C1 segment of cervical spinal cord (tissue), 14 donors: ENCODE measurements around the gene PLEKHA6.

ENCODE experiments used
- DNase-seq, 14 donors: peaks; one replicate each; lab custom pipeline; 2025; lab: John Stamatoyannopoulos, UW

The PLEKHA6 gene, protein sequence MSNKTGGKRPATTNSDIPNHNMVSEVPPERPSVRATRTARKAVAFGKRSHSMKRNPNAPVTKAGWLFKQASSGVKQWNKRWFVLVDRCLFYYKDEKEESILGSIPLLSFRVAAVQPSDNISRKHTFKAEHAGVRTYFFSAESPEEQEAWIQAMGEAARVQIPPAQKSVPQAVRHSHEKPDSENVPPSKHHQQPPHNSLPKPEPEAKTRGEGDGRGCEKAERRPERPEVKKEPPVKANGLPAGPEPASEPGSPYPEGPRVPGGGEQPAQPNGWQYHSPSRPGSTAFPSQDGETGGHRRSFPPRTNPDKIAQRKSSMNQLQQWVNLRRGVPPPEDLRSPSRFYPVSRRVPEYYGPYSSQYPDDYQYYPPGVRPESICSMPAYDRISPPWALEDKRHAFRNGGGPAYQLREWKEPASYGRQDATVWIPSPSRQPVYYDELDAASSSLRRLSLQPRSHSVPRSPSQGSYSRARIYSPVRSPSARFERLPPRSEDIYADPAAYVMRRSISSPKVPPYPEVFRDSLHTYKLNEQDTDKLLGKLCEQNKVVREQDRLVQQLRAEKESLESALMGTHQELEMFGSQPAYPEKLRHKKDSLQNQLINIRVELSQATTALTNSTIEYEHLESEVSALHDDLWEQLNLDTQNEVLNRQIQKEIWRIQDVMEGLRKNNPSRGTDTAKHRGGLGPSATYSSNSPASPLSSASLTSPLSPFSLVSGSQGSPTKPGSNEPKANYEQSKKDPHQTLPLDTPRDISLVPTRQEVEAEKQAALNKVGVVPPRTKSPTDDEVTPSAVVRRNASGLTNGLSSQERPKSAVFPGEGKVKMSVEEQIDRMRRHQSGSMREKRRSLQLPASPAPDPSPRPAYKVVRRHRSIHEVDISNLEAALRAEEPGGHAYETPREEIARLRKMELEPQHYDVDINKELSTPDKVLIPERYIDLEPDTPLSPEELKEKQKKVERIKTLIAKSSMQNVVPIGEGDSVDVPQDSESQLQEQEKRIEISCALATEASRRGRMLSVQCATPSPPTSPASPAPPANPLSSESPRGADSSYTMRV

DNA sequence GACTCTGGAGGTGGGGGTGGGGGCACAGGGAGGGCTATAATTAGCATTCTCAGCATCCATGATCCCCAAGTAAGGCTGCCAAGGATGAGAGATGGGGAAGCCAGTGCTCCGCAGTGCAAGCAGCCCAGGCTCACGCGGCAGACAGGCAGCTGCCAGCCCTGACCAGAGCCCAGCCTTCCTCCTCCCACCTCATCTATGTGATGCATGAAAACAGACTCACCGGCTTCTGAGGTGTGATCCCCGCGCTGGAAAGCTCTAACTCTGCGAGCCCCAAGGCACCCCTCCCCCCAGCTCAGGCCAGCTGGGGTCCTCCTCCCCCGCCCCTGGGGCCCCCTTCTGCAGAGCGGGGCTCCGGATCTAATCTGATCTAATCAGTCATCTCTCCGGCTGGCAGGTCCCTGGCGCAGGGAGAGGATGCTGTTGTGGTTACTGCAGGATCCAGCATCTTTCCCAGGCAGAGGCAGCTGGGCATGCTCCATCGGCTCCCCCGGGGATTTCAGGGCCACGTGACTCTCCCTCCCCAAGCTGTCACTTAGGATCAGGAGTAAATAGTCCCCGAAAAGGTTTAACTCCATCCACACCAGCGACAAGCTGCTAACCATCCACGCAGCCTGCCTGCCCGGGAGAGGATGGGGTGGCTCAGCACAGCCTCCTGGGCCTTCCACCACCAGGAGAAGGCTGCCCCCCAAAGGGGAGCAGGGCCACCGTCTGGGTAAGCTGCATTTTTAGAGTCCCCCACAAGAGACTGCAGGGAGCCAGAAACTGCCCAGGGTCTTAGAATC is at the start of gene PLEKHA6:
Gene PLEKHA6, minus strand, starts transcription at position 456 of the 782 bp plus-strand sequence. CDS start 86,202 bp downstream, outside the sequence.
- DNase-seq = peak in 12 of 14 donors; percentile 36 to 91 (median 62)

DNA sequence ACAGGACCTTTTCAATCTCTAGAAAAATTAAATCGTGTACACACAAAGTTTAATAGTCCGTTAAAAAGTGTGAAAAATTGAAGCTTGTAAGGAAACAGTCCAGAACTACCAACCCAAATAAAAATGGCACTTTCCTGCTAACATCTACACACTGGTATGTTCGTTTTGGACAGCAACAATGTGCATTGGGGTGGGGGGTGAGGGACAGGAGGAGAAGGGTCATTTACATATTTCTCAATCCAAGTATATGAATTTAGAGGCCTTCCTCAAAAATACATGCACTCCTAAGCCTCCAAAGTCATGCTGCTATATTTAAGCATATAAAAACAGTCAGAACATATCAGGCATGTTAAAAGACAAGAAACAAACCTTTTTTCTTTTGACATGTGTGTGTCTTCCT is 49.4 kb upstream of the PLEKHA6 start:
- DNase-seq = no peak

DNA sequence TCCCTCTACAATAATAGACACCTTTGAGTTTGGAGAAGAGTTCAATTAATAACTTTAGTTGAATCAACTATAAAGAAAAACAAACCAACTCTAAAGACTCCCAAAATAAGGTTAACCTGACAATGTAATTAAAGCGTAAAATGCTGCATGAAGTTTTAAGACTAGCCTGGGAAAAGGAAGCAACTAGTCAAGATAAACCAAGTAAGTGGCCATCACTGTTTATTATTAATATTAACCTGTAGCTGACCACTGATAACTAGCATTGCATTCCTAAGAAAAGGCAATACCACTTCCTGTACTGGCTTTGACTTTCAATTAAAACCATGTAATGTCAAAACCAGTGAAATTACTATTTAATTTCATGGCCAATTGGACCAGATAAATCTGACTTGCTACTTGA is 48.9 kb upstream of the PLEKHA6 start:
- DNase-seq = no peak

DNA sequence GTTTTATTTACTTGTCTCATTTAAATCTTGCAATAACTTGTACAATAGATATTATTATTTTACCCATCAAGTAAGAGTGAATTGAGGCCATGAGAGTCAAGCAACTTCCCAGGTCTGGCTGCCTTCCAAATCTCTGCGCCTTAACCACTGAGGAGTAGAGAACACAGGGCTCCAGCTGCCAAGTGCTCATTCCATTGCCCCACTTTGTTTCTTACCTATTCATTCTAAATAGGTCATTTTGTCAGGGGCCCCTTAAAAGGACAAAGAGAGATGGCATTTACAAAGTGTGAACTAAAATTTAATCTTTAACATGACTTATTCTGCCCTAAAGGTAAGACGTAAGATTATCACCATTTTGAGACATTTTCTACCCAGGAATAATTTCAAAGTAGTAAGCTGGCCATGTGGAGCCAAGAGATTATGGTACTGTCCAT is 48.4 kb upstream of the PLEKHA6 start:
- peak in 10 of 14 donors; percentile 8 to 53 (median 22) for DNase-seq

DNA sequence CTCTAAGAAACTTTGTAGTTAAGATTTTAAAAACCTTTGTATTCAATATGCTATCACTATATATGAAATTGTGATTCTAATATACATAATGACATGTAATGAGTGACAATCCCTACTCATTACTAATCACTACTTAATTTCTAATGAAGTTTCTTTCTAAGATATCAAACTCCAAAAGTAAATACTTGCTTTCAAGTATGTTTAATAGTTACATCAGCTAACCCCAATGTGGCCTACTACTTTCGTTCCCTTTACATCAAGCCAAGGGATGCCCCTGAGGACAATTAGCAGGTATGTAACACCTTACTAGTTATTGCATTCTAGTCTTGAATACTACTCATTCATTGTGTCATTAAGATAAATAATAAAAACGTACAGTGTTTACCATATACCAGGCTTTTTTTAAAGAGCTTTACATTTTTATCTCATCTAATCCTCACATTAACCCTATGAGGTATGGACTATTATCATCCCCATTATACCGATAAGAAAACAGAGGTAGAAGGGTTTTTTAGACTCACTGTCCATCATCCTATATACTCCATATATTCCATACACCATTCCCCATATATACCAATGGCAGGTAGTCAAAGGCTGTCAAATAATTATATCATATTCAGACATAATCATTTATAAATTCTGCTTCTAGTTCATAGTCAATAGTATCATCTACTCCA is 47.7 kb upstream of the PLEKHA6 start:
- DNase-seq = no peak

DNA sequence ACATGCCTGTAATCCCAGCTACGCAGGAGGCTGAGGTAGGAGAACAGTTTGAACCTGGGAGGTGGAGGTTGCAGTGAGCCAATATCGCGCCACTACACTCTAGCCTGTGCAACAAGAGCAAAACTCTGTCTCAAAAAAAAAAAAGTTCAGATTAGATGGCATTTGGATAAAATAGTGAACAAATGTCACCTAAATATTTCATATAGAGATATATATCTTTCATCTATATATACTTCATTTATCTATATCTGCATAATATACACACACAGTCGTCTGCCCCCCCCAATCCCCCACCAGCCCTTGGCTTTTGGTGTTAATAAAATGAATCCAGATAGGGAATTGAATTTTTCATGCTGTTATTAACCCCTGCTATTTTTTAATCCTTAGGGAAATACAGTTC is 46.9 kb upstream of the PLEKHA6 start:
- no peak for DNase-seq

DNA sequence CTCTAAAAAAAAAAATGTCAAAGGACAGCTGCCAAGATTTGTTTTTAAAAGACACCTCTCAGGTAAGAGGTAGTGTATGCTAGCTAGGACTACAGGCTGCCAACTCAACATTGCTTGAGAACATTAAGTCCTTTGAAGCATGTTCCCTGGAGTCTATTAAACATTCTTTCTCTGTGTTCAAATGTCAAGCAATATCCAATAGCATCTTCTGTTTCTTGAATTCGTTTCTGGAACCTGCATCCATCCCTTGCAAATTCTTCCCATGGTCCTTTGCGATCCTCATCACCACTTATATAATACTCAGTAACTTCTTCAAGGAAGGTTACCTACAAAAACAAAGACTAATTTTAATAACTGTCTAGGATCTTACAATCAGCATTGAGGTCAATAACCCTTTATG is 46.3 kb upstream of the PLEKHA6 start:
- DNase-seq = peak in 1 of 14 donors; percentile 17

DNA sequence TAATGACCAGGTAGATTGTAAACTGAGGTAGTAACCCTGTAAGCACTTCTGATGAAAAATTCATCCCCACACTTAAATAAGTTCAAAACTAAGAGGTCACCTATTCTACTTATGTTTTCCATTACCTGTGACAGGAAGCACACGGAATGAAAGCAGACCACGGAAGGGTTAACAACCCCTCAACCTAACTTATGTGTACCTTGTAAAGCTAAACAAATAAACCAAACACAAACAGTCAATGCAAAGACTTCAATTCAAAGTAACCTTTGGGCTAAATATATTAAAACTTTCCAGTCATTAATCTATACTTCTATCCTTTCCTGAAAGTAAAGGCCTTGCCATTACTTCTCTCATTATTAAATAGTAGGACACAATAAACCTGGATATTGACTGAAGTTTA is 44.9 kb upstream of the PLEKHA6 start:
- no peak for DNase-seq

DNA sequence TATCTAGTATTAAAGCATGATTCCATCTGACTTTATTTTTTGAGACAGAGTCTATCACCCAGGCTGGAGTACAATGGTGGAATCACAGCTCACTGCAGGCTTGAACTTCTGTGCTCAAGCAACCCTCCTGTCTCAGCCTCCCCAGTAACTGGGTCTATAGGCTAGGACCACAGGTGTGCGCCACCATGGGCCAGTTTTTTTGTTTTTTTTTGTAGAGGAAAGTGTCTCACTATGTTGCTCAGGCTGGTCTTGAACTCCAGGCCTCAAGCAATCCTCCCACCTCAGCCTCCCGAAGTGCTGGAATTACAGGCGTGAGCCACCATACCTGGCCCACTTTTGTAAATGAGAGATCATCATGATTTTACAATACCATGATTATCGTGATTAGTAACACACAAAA is 42.7 kb upstream of the PLEKHA6 start:
- DNase-seq = no peak

DNA sequence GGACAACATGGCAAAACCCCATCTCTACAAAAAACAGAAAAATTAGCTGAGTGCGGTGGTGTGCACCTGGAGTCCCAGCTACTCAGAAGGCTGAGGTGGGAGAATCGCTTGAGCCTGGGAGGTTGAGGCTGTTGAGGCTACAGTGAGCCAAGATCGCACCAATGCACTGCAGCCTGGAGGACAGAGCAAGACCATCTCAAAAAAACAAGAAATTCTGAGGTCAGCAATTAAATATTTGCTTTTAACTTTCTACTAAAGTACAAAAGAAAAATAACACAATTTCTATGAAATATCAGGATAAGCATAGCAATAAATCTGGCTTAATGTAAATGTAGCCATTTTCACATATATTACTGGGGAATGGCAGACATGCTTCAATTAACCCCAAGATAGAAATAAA is 42.0 kb upstream of the PLEKHA6 start:
- no peak for DNase-seq

DNA sequence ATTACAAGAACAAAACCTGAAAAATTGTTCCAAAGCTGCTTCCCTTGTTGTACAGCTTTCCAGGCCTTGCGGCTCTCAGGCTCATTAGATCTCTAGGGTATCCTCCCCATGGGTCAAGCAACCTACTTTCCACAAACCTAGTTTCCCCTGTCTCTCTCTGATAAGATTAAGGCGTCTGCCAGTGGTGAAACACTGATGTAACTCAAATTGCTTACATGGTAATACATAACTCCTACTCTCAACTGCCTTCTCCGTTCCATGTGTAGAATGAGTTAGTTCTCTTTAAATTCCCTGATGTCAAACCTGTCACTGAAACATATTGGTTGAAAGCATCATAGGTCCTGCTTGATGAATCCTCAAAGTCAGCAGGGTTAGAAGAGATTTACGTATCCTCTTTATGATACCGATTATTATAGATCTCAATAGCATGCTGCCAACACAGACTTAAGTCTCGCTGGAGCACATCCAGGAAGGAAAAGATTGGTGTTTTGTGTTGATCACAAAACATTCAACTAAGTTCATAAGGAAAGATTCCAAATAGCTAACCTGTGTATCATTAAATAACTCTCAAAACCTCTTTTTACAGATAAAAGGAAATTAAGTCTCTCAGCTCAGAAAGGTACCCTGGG is 41.3 kb upstream of the PLEKHA6 start:
- no peak for DNase-seq

DNA sequence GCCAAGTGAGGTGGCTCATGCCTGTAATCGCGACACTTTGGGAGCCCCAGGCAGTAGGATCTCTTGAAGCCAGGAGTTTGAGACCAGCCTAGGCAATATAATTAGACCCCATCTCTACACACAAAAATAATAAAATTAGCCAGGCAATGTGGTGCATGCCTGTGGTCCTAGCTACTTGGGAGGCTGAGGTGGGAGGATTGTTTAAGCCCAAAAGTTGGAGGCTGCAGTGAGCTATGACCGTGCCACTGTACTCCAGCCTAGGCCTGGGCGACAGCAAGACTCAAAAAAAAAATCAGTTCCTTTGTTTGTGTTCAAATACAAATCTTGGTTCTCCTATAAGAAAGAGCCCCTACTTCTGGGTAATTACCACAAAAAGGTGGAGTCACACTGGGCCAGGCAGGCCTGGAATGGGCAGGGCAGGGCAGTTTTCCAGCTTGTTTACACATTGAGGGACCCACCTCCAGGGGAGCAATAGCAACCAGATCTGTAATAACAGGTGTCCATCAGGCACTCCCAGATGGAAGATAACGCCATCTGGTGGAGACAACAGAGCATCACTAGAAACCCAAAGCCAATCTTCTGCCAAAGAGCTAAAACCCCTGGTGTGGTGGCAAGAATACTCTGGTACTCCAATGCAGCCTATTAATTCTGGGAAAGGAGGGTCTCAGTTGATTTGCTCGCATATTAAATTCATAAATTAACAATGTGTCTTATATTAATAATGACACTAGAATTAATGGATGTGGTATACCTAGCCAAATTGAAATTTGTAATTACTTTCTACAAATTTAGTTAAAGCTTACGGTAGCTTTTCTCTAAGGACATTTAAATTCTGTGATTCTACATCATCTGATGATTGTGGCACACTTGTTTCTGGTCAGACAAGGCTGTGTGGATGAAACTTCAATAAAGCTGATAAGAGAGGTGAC is 38.7 kb upstream of the PLEKHA6 start:
- peak in 9 of 14 donors; percentile 18 to 68 (median 27) for DNase-seq

DNA sequence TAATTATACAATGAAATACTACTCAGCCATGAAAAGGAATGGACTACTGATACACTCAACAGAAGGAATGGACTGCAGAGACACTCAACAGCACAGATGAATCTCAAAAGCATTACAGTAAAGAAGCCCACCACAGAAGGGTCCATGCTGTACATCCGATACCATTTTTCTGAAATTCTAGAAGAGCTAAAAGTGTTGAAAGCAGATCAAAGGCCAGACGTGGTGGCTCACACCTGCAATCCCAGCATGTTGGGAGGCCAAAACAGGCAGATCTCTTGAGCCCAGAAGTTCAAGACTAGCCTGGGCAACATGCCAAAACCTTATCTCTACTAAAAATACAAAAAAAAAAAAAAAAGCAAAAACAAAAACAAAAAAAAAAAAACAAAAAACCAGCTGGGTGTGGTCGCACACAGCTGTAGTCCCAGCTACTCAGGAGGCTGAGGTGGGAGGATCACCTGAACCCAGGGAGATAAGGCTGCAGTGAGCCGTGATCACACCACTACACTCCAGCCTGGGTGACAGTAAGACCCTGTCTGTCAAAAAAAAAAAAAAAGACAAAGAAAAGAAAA is 36.4 kb upstream of the PLEKHA6 start:
- no peak for DNase-seq

DNA sequence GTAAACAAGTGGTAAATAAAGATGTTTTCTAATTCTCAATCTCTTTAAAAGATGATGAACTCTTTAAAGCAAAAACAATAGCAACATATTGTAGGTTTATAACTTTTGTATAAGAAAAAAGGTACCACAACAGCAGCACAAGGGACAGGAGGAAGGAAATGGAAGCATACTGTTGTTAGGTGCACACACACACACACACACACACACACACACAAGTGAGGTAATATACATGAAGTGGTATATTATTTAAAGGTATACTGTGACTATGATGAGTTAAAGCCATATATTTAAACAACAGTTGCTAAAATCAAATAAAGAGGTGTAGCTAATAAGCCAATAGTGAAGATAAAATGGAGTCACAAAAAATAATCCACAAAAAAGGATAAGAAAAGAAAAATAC is 31.9 kb upstream of the PLEKHA6 start:
- no peak for DNase-seq

DNA sequence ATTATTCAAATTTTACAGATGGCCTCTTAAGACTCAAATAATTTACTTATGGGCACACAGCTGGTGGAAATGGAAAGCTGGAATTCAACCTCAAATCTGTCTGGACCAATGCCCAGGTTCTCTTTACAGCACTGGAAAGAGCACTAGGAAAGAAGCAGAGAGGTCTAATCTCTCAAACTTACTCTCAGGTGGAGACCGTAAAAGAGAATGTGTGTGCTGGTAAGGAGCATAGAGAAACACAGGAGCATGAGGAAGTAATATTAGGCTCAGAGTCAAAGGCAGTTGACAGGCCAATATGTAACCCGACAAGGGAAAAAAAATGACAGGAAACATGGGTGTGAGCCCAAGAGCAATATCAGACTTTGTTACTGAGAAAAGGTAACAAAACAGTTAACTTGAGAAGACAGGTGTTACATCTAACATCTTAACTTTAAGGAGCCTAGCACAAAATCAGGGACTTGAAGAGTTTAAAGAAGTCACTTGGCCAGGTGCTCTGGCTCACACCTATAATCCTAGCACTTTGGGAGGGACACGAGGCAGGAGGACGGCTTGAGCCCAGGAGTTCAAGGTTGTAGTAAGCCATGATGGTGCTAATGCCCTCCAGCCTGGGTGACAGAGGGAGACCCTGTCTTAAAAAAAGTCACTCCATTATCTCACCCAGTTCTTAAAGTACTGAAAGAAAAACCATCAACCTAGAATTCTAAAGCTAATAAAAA is 31.2 kb upstream of the PLEKHA6 start:
- DNase-seq = no peak

DNA sequence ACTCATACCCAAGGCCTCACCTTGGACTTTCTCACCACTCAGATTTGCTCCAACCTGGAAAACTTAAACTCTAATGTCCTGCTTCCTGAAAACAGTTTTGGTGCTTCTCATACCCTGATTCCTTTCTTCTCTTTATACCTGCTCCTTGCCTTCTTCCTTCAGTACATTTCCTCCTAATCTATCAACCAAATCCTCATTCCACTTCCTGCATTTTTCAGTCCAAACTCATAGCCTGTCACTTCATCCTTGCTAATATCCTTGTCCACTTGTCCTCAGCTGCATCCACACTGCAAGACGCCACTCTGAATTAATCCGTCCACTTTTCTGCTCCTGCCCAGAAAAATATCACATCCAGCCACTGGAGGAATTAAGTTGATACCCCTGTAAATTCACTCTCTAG is 26.0 kb upstream of the PLEKHA6 start:
- no peak for DNase-seq

DNA sequence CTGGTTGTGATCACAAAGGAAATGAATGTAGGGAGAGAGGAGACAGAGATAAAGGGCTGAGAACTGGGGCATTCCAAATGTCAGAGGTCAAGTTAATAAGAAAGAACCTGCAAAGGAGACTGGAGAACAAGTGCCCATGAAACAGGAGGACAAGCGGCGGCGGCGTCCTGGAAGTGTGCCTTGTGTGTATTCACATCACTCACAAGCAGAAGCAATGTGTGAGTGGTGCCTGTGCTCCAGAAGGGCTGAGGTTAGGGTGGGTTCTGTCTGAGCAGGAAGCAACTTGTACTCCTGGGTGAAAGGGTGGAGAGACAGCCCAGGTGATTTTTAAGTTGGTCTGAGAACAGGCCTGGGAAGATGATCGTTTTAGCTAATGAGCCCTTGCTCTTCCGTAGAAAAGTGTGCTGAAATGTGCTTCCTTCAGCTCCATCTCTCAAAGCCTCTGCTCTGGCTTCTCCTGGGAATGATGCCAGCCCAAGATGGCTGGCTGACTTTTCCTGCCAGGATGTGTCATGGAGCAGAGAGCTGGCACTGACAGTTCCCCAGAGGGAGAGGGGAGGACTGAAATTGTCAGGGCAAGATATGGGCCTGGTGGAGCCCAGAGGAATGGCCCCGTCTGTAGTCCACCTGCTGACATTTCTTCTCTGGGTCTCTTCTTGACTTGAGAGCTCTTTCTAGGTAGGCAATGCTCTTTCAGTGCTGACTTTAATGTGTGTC is 25.1 kb upstream of the PLEKHA6 start:
- DNase-seq = peak in 10 of 14 donors; percentile 26 to 79 (median 39)
